CD4-positive, alpha-beta T cell treated with Interleukin-6 at 100 ng/mL for 8 hours (primary cell): ENCODE results near the gene NPBWR2.

Experiments used
- DNase-seq: peaks from one replicate; pipeline ENCODE4 v3.0.0-alpha.2; 2020; ENCODE audit warnings: mixed read lengths, low spot score

NPBWR2 gene

DNA sequence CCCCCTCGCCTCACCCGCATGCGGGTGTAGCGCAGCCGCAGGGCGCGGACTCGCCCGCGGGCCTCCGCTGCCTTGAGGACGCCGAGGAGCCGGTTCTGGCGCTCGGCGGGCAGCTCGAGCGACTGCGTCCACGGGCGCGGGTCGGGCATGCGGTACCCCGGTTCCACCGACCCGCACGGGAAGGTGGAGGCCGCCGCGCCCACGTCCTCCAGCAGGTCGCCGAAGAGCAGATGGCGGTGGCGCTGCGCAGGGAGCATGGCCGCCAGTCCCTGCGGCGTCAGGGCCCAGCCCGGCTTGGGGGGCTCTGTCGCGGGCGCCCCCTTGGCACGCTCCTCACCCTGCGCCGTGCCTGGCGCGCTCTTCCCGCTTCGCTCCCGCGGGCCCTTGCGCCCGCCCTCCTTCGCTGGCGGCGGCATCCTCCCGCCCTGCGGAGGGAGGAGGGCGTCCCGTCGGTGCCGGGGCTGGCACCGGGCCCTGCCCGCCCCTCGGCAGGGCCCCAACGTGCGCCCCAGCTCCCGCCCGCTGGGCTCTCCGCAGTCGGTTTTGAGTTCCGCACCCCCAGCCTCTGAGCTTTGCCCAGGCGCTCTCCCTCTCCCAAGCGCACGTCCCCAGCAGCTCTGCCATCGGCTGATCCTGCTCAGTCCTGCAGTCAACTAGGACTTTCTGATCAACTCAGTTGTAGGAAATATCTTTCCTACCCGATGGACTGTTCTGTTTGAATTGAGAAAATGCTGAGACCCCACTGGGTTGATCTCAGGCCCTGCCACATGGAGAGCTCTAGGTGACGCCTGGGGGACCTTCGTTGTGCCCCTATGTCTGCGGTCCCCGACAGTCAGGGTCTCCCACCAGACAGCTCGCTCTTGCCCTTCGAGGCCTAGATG lies 23.3 kb downstream of the NPBWR2 start, which contains the start of gene LKAAEAR1:
Gene LKAAEAR1, minus strand, starts transcription at position 595 of the 881 bp plus-strand sequence. Its CDS starts 179 bp downstream, at position 416.
- no peak for DNase-seq

GRCh38 chr20:64083378-64083803 lies 24.0 kb downstream of the NPBWR2 start:
- peak; percentile 70 for DNase-seq

DNA sequence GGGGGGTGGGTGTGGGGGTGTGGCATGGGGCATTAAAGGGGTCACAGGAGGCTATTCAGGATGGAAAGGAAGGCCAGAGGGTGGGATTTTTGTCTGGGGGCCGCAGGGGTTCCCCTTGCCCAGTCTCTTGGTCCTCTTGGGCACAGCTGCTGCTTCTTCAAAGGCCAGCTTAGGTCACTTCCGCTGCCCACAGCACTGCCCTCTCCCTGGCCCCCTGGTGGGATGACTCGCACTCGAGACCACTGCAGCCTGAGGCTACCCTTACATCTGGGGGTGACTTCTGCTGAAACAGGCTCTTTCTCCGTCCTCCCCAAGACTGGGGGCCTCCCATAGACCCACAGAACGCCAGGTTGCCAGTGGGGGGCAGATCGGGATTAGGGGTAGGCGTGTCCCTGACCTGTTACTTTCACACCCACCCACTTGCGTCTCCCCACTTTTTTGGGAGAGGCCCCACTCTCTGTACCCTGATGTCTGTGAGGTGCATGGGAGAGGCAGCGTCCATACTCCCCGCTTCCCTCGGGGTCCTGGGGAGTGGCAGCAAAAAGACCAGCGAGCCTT lies 24.5 kb downstream of the NPBWR2 start:
- DNase-seq, result no peak

- DNase-seq, result no peak
Observed at GRCh38 chr20:64082126-64082731, 25.1 kb downstream of the NPBWR2 start.

GRCh38 chr20:64081624-64081964 lies 25.8 kb downstream of the NPBWR2 start:
- no peak for DNase-seq

- no peak for DNase-seq
Observed at GRCh38 chr20:64080813-64081623, 26.3 kb downstream of the NPBWR2 start.

DNA sequence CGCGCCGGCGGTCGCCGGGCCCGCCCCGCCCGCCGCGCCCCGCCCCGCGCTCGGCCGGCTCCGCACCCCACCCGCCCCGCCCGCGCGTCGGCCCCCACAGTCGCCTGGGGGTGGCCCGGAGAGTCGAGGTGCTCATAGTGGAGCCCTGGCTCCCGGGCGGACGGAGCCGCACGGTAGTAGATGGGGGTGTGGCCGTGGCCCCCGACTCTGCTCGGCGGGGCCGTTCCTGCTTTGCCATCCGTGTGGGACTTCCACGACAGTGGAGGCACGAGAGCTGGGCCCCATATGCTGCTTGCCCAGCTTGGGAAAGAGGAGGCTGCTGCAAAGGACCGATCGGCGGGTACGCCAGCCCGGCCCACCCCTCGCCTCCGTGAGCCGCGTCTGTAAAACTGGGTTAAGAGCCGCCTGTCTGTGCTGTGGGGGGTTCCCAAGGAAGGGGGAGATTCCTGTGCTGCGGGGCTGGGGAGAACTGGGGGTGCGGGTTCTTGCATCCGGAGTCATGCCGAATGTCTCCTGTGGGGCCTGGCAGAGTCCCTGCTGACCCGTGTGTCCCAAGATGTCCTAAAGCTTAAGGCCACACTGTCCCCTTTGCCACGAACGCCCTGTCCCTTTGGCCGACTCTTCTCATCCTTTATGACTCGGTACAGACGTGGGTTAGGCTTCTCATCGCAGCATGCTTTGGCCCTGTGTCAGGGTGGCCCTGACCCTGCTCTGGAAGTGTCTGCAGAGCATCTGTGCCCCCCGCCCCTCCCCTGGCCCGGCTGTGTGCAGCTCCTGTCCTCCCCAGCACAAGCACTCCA lies 27.2 kb downstream of the NPBWR2 start, which contains the start of gene OPRL1:
Gene OPRL1, plus strand, starts transcription at position 70 of the 800 bp plus-strand sequence. CDS start 12,639 bp downstream, outside the sequence.
- no peak for DNase-seq

DNA sequence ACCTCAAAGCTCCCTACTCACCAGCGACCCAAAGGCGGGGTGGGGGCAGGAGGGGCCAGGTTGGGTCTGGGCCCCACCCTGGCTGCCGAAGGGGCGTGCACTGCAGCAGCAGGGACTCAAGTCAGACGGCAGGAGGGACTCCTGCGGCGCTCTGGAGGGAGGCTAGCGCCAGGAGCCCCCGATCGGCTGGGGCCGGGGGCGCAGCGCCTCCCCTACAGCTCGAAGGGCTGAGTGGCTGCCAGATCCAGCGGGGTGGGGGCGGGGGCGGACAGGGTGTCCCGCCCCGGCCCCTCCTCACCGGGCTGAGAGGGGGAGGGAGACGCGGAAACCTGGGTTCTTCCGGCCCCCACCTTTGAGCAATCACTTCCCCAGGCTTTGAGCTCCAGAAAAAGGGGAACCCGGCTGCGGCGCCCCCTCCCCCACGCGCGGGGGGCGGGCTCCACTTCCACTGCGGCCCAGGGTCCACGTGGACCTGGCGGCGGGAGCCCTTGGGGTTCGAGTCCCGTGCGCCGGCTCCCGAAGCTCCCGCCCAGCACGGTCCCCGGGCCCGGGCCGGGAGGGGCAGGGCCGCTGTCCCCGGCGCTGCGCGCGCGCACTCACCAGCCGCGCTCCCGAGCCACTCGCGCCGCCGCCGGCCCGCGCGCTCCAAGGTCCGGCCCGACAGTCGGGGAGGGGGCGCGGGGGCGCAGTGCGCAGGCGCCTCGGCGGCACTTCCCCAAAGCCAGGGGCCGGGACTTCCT lies 27.9 kb downstream of the NPBWR2 start, which contains the start of gene RGS19:
Gene RGS19, minus strand, starts transcription at position 246 of the 740 bp plus-strand sequence. CDS start 2,632 bp downstream, outside the sequence.
- peak; percentile 80 for DNase-seq

- no peak for DNase-seq
Observed at GRCh38 chr20:64078934-64079272, 28.5 kb downstream of the NPBWR2 start.

DNA sequence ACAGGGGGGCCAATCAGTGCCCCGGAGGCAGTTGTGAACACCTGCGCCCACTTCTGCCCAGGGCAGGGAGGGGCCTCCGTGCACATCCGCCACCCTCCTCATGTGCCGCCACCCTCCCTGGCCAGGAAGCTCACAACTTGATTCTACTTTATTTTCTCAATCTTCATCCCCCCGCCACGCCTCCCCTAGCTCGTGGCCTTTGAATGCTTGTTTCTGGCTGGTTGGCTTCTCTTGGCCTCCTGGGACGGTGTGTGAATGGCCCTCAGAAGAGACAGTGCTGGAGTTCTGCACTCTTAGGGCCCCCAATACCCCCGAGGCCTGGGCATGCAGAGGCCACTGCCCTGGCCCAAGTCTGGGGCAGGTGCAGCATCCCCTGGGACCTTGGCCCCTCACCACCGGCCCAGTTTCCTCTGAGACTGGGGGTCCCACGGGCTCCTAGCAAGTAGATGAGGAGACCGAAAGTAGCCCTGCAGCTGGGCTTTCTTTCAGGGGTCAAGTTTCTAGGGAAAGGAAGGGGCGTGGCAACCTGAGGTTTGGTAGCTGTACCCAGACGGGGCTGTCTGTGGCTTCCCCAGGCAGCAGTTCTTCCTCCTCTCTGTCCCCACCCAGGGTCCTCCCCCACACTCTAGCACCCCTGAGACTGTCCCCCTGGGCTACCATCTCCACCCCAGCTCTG lies 29.4 kb downstream of the NPBWR2 start:
- DNase-seq, result peak; percentile 75

- no peak for DNase-seq
Observed at GRCh38 chr20:64077541-64077875, 29.9 kb downstream of the NPBWR2 start.

GRCh38 chr20:64077094-64077493 lies 30.3 kb downstream of the NPBWR2 start:
- DNase-seq, result peak; percentile 43

GRCh38 chr20:64076061-64076997 lies 31.0 kb downstream of the NPBWR2 start:
- no peak for DNase-seq

- no peak for DNase-seq
Observed at GRCh38 chr20:64075556-64075955, 31.8 kb downstream of the NPBWR2 start.

DNA sequence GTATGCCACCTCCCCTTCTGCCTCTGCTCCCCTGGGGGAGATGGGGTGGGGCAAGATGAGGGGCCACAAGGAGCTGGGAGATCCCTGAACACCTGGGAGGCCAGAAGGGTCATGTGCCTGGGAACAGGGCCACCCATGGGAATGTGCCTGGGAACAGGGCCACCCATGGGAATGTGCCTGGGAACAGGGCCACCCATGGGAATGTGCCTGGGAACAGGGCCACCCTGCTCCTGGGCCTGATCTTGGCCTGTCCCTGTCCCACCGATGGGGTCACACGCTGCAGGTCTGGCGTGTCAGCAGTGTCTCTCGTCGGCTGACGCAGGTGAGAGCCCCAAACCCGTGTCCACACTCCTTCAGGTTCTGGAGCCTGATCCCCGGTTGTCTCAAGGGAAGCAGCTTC lies 32.4 kb downstream of the NPBWR2 start:
- DNase-seq, result no peak

DNA sequence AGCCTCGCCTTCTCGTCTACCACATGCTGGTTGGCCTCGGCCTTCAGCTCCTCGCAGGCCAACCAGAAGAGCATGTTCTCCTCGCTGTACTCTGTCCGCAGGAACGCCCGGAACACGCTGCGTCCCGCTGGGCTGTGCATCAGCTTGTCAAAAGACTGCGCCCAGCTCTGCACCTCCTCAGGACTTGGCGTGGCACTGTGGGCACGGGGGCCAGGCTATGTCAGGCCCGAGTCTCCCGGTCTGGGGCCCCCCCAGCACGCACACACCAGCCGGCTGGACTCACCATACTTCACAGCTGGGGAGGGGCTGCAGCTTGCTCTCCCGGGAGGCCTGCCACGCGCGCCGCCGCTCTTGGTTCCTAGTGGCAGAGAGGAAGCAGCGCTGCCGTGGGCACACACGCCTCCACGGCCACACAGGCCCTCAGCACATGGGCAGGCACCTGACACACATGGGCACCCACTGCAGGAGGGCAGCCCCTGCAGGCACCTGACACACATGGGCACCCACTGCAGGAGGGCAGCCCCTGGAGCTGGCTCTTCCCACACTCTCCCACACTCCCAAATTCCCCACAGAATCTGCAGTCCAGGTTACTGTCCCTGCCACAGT lies 33.1 kb downstream of the NPBWR2 start:
- DNase-seq, result no peak

DNA sequence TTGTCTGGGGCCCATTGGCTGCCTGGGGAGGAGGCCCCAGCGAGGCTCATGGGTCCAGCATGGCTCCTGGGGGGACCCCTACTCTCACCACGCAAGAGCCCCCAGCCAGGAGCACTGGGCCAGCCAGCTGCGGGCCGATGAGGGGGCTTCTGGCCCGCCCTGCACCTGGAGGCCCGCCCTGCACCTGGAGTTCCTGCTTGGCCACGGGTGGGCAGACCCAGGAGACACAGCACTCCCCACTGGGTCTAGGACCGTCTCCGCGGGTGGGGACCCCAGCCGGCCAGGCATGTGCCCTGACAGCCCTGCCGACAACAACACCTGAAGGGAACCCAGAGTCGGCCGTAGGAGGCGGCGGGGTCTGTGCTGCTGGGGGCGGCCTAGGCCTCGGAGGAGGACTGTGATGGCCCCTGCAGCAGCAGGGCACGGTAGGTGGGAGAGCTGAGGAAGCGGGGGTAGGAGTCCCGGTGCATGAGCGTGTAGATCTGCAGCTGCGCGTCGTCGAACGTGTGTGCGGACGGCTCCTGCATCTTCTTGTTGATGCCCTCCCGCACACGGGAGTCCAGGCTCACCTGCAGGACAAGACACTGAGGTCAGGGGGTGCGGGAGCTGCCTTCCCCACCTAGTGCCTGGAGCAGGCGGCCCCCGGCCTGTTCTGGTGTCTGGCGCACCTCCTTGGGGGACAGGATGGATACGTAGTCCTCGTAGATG lies 33.7 kb downstream of the NPBWR2 start:
- DNase-seq, result no peak
